C4-2B (cell line): ENCODE measurements around the gene NAV2.

Source experiments
- ZFX ChIP-seq: fragments of 450-650 bp; IDR thresholded peaks from 2 replicates; pipeline ENCODE4 v1.6.1; 2017
- TF ChIP-seq, protein P1 (sequence below): fragments of 450-650 bp; conservative IDR thresholded peaks from 2 replicates; pipeline ENCODE4 v1.5.1; 2017; ENCODE audit warnings: mild to moderate bottlenecking

- TF ChIP-seq, protein P1, sequence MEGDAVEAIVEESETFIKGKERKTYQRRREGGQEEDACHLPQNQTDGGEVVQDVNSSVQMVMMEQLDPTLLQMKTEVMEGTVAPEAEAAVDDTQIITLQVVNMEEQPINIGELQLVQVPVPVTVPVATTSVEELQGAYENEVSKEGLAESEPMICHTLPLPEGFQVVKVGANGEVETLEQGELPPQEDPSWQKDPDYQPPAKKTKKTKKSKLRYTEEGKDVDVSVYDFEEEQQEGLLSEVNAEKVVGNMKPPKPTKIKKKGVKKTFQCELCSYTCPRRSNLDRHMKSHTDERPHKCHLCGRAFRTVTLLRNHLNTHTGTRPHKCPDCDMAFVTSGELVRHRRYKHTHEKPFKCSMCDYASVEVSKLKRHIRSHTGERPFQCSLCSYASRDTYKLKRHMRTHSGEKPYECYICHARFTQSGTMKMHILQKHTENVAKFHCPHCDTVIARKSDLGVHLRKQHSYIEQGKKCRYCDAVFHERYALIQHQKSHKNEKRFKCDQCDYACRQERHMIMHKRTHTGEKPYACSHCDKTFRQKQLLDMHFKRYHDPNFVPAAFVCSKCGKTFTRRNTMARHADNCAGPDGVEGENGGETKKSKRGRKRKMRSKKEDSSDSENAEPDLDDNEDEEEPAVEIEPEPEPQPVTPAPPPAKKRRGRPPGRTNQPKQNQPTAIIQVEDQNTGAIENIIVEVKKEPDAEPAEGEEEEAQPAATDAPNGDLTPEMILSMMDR, result no peak
- TF ChIP-seq ZFX, result no peak
These were observed 82.4 kb downstream of the NAV2 start for GRCh38 chr11:19795082-19795481.
